HEK293 (cell line): ENCODE measurements around the gene APPBP2.

Experiments used
- GFI1B ChIP-seq: fragments of 450-650 bp; formaldehyde crosslinking; IDR thresholded peaks from 2 replicates; pipeline ENCODE4 v1.5.1; 2016; ENCODE audit warnings: missing biosample characterization, missing genetic modification characterization
- IKZF3 ChIP-seq: fragments of 450-650 bp; IDR thresholded peaks from 2 replicates; pipeline ENCODE4 v1.5.0; 2018; ENCODE audit warnings: missing biosample characterization, mild to moderate bottlenecking, missing genetic modification characterization, moderate library complexity
- OSR2 ChIP-seq: fragments of 450-650 bp; formaldehyde crosslinking; IDR thresholded peaks from 2 replicates; pipeline ENCODE4 v1.5.1; 2016; ENCODE audit warnings: missing biosample characterization, missing genetic modification characterization
- TCF7L2 ChIP-seq: IDR thresholded peaks from 2 replicates; pipeline ENCODE4 v1.6.1; 2011; ENCODE audit warnings: low read depth, mild to moderate bottlenecking, inconsistent platforms, low read length, moderate library complexity, borderline replicate concordance
- ZBTB20 ChIP-seq: fragments of 450-650 bp; formaldehyde crosslinking; IDR thresholded peaks from 2 replicates; pipeline ENCODE4 v1.5.1; 2016; ENCODE audit warnings: missing biosample characterization, missing genetic modification characterization
- ZBTB21 ChIP-seq: fragments of 450-650 bp; formaldehyde crosslinking; IDR thresholded peaks from 2 replicates; pipeline ENCODE4 v1.5.1; 2017; ENCODE audit warnings: missing biosample characterization, missing genetic modification characterization
- ZFP3 ChIP-seq: fragments of 450-650 bp; formaldehyde crosslinking; IDR thresholded peaks from 2 replicates; pipeline ENCODE4 v1.5.1; 2016; ENCODE audit warnings: low read depth, missing biosample characterization, missing genetic modification characterization
- ZNF10 ChIP-seq: fragments of 450-650 bp; formaldehyde crosslinking; IDR thresholded peaks from 2 replicates; pipeline ENCODE4 v1.5.1; 2017; ENCODE audit warnings: missing biosample characterization, missing genetic modification characterization
- ZNF221 ChIP-seq: fragments of 450-650 bp; formaldehyde crosslinking; IDR thresholded peaks from 2 replicates; pipeline ENCODE4 v1.5.1; 2017; ENCODE audit warnings: missing biosample characterization, missing genetic modification characterization, borderline replicate concordance
- ZNF292 ChIP-seq: fragments of 450-650 bp; formaldehyde crosslinking; IDR thresholded peaks from 2 replicates; pipeline ENCODE4 v1.5.1; 2016; ENCODE audit warnings: low read depth, missing biosample characterization, missing genetic modification characterization, borderline replicate concordance
- ZNF302 ChIP-seq: fragments of 450-650 bp; formaldehyde crosslinking; IDR thresholded peaks from 2 replicates; pipeline ENCODE4 v1.5.1; 2016; ENCODE audit warnings: missing biosample characterization, missing genetic modification characterization, low read depth
- ZNF366 ChIP-seq: fragments of 450-650 bp; formaldehyde crosslinking; conservative IDR thresholded peaks from 2 replicates; pipeline ENCODE4 v1.5.1; 2016; ENCODE audit warnings: missing biosample characterization, missing genetic modification characterization
- ZNF560 ChIP-seq: fragments of 450-650 bp; formaldehyde crosslinking; IDR thresholded peaks from 2 replicates; pipeline ENCODE4 v1.5.1; 2017; ENCODE audit warnings: missing biosample characterization, missing genetic modification characterization, borderline replicate concordance
- ZNF629 ChIP-seq: fragments of 450-650 bp; formaldehyde crosslinking; IDR thresholded peaks from 2 replicates; pipeline ENCODE4 v1.5.1; 2017; ENCODE audit warnings: missing biosample characterization, missing genetic modification characterization
- ZNF658 ChIP-seq: fragments of 450-650 bp; formaldehyde crosslinking; IDR thresholded peaks from 2 replicates; pipeline ENCODE4; 2016; ENCODE audit warnings: missing biosample characterization, missing genetic modification characterization
- ZNF660 ChIP-seq: fragments of 450-650 bp; IDR thresholded peaks from 2 replicates; pipeline ENCODE4 v1.5.1; 2018; ENCODE audit warnings: missing biosample characterization, mild to moderate bottlenecking, missing genetic modification characterization
- ZNF677 ChIP-seq: fragments of 450-650 bp; IDR thresholded peaks from 2 replicates; pipeline ENCODE4 v1.5.0; 2018; ENCODE audit warnings: missing biosample characterization, mild to moderate bottlenecking, missing genetic modification characterization, moderate library complexity
- ZNF768 ChIP-seq: fragments of 450-650 bp; formaldehyde crosslinking; IDR thresholded peaks from 2 replicates; pipeline ENCODE4 v1.5.1; 2018; ENCODE audit warnings: missing biosample characterization, mild to moderate bottlenecking, missing genetic modification characterization
- ZNF830 ChIP-seq: fragments of 450-650 bp; IDR thresholded peaks from 2 replicates; pipeline ENCODE4 v1.5.0; 2018; ENCODE audit warnings: missing biosample characterization, missing genetic modification characterization, low read depth, mild to moderate bottlenecking, moderate library complexity
- ZNF837 ChIP-seq: fragments of 450-650 bp; formaldehyde crosslinking; IDR thresholded peaks from 2 replicates; pipeline ENCODE4 v1.5.1; 2016; ENCODE audit warnings: missing biosample characterization, missing genetic modification characterization
- ZSCAN23 ChIP-seq: fragments of 450-650 bp; formaldehyde crosslinking; IDR thresholded peaks from 2 replicates; pipeline ENCODE4 v1.5.1; 2016; ENCODE audit warnings: missing biosample characterization, missing genetic modification characterization
- TF ChIP-seq, protein P1 (sequence below): fragments of 450-650 bp; formaldehyde crosslinking; IDR thresholded peaks from 2 replicates; pipeline ENCODE4 v1.5.1; 2017; ENCODE audit warnings: missing biosample characterization, missing genetic modification characterization
- TF ChIP-seq, protein P2 (sequence below): fragments of 450-650 bp; formaldehyde crosslinking; IDR thresholded peaks from 2 replicates; pipeline ENCODE4 v1.5.1; 2016; ENCODE audit warnings: missing biosample characterization, missing genetic modification characterization, low read depth
- TF ChIP-seq, protein P3 (sequence below): fragments of 450-650 bp; IDR thresholded peaks from 2 replicates; pipeline ENCODE4 v1.5.1; 2018; ENCODE audit warnings: missing biosample characterization, mild to moderate bottlenecking, missing genetic modification characterization
- TF ChIP-seq, protein P4 (sequence below): fragments of 450-650 bp; formaldehyde crosslinking; IDR thresholded peaks from 2 replicates; pipeline ENCODE4 v1.5.1; 2016; ENCODE audit warnings: missing biosample characterization, missing genetic modification characterization
- TF ChIP-seq, protein P5 (sequence below): fragments of 450-650 bp; formaldehyde crosslinking; IDR thresholded peaks from 2 replicates; pipeline ENCODE4 v1.5.1; 2017; ENCODE audit warnings: missing biosample characterization, missing genetic modification characterization
- TF ChIP-seq, protein P6 (sequence below): fragments of 450-650 bp; formaldehyde crosslinking; IDR thresholded peaks from 2 replicates; pipeline ENCODE4 v1.5.1; 2016; ENCODE audit warnings: missing biosample characterization, missing genetic modification characterization

Gene APPBP2

DNA sequence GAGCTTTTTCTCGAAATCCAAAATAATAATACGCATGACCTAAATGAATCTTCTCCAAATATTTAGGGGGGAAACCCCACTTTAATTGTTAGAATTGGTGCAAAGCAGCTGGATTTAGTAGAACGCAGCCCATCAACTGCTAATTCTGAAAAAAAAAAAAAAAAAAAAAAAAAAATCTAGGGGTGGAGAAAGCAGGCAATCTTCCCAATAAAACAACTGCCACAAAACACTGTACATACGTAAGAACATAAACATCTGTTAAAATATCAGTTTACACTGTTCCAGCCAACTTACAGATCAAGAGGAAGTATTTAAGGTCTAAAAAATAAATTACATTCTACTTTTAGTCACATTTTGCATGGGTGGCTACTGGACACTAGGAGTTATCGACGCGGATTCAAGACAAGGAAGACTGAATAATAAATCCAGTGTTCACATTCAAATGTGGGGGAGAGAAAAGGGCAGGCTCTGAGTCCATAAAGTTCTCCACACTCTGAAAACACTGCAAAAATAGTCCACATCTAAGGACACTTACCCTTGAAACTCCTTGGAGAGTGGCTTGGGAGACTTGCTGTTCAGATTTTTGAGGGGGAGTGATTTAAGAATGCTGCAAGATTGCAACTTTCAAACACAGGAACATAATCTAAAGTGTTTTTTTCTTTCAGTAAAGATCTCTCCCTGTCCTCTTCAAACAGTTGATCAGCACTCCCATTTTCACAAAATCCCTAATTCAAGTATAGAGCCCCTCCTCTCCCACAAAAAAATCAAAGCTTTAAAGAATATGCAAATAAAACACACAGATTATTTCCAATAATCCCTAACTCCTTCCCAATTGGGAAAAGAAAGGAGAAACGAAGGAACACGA lies 1.3 kb downstream of the APPBP2 start (continued):
- TF ChIP-seq, protein P1, sequence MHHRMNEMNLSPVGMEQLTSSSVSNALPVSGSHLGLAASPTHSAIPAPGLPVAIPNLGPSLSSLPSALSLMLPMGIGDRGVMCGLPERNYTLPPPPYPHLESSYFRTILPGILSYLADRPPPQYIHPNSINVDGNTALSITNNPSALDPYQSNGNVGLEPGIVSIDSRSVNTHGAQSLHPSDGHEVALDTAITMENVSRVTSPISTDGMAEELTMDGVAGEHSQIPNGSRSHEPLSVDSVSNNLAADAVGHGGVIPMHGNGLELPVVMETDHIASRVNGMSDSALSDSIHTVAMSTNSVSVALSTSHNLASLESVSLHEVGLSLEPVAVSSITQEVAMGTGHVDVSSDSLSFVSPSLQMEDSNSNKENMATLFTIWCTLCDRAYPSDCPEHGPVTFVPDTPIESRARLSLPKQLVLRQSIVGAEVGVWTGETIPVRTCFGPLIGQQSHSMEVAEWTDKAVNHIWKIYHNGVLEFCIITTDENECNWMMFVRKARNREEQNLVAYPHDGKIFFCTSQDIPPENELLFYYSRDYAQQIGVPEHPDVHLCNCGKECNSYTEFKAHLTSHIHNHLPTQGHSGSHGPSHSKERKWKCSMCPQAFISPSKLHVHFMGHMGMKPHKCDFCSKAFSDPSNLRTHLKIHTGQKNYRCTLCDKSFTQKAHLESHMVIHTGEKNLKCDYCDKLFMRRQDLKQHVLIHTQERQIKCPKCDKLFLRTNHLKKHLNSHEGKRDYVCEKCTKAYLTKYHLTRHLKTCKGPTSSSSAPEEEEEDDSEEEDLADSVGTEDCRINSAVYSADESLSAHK (tag by site-specific recombination) = no peak
- TF ChIP-seq ZNF10 (tag by site-specific recombination) = peak; percentile 91
- peak; percentile 34; the same call in 1 of the 2 replicates for TF ChIP-seq OSR2
- peak; percentile 65 for TF ChIP-seq ZNF366 (tag by site-specific recombination)
- TF ChIP-seq, protein P2, sequence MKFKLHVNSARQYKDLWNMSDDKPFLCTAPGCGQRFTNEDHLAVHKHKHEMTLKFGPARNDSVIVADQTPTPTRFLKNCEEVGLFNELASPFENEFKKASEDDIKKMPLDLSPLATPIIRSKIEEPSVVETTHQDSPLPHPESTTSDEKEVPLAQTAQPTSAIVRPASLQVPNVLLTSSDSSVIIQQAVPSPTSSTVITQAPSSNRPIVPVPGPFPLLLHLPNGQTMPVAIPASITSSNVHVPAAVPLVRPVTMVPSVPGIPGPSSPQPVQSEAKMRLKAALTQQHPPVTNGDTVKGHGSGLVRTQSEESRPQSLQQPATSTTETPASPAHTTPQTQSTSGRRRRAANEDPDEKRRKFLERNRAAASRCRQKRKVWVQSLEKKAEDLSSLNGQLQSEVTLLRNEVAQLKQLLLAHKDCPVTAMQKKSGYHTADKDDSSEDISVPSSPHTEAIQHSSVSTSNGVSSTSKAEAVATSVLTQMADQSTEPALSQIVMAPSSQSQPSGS (tag by site-specific recombination) = 0 out of 2 replicates have a peak, but pooled peaks have one; percentile 3
- TF ChIP-seq ZNF837 (tag by site-specific recombination) = no peak
- TF ChIP-seq, protein P3, sequence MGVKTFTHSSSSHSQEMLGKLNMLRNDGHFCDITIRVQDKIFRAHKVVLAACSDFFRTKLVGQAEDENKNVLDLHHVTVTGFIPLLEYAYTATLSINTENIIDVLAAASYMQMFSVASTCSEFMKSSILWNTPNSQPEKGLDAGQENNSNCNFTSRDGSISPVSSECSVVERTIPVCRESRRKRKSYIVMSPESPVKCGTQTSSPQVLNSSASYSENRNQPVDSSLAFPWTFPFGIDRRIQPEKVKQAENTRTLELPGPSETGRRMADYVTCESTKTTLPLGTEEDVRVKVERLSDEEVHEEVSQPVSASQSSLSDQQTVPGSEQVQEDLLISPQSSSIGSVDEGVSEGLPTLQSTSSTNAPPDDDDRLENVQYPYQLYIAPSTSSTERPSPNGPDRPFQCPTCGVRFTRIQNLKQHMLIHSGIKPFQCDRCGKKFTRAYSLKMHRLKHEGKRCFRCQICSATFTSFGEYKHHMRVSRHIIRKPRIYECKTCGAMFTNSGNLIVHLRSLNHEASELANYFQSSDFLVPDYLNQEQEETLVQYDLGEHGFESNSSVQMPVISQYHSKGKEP (tag by site-specific recombination) = no peak
- TF ChIP-seq ZNF302 = no peak
- TF ChIP-seq, protein P4, sequence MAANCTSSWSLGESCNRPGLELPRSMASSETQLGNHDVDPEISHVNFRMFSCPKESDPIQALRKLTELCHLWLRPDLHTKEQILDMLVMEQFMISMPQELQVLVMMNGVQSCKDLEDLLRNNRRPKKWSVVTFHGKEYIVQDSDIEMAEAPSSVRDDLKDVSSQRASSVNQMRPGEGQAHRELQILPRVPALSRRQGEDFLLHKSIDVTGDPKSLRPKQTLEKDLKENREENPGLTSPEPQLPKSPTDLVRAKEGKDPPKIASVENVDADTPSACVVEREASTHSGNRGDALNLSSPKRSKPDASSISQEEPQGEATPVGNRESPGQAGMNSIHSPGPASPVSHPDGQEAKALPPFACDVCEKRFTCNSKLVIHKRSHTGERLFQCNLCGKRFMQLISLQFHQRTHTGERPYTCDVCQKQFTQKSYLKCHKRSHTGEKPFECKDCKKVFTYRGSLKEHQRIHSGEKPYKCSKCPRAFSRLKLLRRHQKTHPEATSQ (tag by site-specific recombination) = no peak
- 0 out of 2 replicates have a peak, but pooled peaks have one; percentile 33 for TF ChIP-seq ZBTB20 (tag by site-specific recombination)
- TF ChIP-seq ZSCAN23 (tag by site-specific recombination) = no peak
- TF ChIP-seq ZNF292 (tag by site-specific recombination) = no peak
- TF ChIP-seq ZBTB21 = 0 out of 2 replicates have a peak, but pooled peaks have one; percentile 38
- TF ChIP-seq, protein P5, sequence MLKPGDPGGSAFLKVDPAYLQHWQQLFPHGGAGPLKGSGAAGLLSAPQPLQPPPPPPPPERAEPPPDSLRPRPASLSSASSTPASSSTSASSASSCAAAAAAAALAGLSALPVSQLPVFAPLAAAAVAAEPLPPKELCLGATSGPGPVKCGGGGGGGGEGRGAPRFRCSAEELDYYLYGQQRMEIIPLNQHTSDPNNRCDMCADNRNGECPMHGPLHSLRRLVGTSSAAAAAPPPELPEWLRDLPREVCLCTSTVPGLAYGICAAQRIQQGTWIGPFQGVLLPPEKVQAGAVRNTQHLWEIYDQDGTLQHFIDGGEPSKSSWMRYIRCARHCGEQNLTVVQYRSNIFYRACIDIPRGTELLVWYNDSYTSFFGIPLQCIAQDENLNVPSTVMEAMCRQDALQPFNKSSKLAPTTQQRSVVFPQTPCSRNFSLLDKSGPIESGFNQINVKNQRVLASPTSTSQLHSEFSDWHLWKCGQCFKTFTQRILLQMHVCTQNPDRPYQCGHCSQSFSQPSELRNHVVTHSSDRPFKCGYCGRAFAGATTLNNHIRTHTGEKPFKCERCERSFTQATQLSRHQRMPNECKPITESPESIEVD (tag by site-specific recombination) = peak; percentile 80
- no peak for TF ChIP-seq ZNF830 (tag by site-specific recombination)
- TF ChIP-seq, protein P6, sequence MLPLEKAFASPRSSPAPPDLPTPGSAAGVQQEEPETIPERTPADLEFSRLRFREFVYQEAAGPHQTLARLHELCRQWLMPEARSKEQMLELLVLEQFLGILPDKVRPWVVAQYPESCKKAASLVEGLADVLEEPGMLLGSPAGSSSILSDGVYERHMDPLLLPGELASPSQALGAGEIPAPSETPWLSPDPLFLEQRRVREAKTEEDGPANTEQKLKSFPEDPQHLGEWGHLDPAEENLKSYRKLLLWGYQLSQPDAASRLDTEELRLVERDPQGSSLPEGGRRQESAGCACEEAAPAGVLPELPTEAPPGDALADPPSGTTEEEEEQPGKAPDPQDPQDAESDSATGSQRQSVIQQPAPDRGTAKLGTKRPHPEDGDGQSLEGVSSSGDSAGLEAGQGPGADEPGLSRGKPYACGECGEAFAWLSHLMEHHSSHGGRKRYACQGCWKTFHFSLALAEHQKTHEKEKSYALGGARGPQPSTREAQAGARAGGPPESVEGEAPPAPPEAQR = no peak
- no peak for TF ChIP-seq ZNF768
- TF ChIP-seq ZNF629 (tag by site-specific recombination) = peak; percentile 57; the same call in 1 of the 2 replicates
- no peak for TF ChIP-seq TCF7L2
- TF ChIP-seq ZNF677 (tag by site-specific recombination) = no peak
- no peak for TF ChIP-seq ZFP3 (tag by site-specific recombination)
- TF ChIP-seq IKZF3 (tag by site-specific recombination) = no peak; the same call in 1 of the 2 replicates
- no peak for TF ChIP-seq ZNF658 (tag by site-specific recombination)
- TF ChIP-seq ZNF560 (tag by site-specific recombination) = no peak
- TF ChIP-seq GFI1B (tag by site-specific recombination) = peak; percentile 39; the same call in 1 of the 2 replicates
- no peak for TF ChIP-seq ZNF221 (tag by site-specific recombination)
- no peak for TF ChIP-seq ZNF660 (tag by site-specific recombination)
